Fibroblast of gingiva (primary cell): ENCODE measurements around the gene BMPR1A.
"Not testable (repeated sequence)": the region's sequence is repeated elsewhere in the genome, so short reads cannot be mapped to it uniquely, and the experiment has no call there.

Source experiments
- DNase-seq: peaks from one replicate; pipeline ENCODE4 v3.0.0-alpha.2; 2011; ENCODE audit warnings: low read depth

BMPR1A gene

GRCh38 chr10:86969421-86970041 is 213.1 kb downstream of the BMPR1A start:
- DNase-seq = peak; percentile 43

GRCh38 chr10:86970162-86970981 is 214.0 kb downstream of the BMPR1A start:
- DNase-seq = peak; percentile 84

- DNase-seq = no peak
Measured at GRCh38 chr10:86970982-86971231, 214.5 kb downstream of the BMPR1A start.

- DNase-seq = peak; percentile 88
Measured at GRCh38 chr10:86971232-86971991, 215.0 kb downstream of the BMPR1A start.

GRCh38 chr10:86972613-86973380 is 216.4 kb downstream of the BMPR1A start:
- no peak for DNase-seq

- no peak for DNase-seq
Measured at GRCh38 chr10:86974484-86974883, 218.1 kb downstream of the BMPR1A start.

GRCh38 chr10:86976362-86977056 is 220.1 kb downstream of the BMPR1A start:
- no peak for DNase-seq

GRCh38 chr10:86978457-86978856 is 222.0 kb downstream of the BMPR1A start:
- not testable (repeated sequence) for DNase-seq

GRCh38 chr10:86979296-86979818 is 222.9 kb downstream of the BMPR1A start:
- DNase-seq = no peak

GRCh38 chr10:86979977-86980448 is 223.6 kb downstream of the BMPR1A start:
- peak; percentile 78 for DNase-seq

- not testable (repeated sequence) for DNase-seq
Measured at GRCh38 chr10:86981020-86981419, 224.6 kb downstream of the BMPR1A start.

- DNase-seq = no peak
Measured at GRCh38 chr10:86981716-86982115, 225.3 kb downstream of the BMPR1A start.
